NCI-H345 treated with DMSO at 0.1 percent for 48 hours (cell line): ENCODE results near the gene RANBP10.

Experiments used
- DNase-seq: peaks from one replicate; lab custom pipeline; 2025; ENCODE audit not compliant: unreplicated experiment; lab: John Stamatoyannopoulos, UW

Gene RANBP10

DNA sequence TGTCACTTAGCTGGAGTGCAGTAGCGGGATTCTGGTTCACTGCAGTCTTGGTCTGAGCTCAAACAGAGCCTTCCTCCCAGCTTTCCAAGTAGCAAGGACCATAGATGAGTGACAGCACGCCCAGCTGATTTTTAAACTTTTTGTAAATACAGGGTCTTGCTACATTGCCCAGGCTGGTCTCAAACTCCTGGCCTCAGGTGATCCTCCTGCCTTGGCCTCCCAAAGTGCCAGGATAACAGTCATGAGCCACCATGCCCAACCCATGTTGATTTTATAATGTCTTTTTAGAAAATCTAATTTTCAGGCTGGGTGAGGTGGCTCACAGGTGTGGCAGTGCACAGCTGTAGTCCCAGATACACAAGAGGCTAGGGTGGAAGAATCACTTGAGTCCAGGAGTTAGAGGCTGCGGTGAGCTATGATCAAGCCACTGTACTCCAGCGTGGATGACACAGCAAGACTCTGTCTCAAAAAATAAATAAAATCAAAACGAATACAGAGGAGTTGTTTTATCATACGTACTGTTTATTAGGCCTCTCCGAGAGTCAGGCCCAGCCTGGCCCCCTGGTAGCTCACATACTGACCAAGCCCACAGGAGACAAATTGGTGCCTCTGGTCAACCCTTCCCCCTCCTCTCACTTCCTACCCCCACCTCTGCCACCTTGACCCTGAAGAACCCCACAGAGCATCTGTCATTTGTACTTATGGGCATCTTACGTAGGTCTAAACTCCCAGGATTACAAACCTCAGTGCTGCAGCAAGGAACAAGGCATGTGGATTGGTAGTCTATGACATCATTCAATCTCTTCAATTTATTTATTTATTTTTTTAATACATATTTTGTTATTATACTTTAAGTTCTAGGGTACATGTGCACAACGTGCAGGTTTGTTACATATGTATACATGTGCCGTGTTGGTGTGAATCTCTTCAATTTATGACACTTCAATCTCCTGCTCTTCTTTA lies 126.1 kb downstream of the RANBP10 start:
- no peak for DNase-seq

DNA sequence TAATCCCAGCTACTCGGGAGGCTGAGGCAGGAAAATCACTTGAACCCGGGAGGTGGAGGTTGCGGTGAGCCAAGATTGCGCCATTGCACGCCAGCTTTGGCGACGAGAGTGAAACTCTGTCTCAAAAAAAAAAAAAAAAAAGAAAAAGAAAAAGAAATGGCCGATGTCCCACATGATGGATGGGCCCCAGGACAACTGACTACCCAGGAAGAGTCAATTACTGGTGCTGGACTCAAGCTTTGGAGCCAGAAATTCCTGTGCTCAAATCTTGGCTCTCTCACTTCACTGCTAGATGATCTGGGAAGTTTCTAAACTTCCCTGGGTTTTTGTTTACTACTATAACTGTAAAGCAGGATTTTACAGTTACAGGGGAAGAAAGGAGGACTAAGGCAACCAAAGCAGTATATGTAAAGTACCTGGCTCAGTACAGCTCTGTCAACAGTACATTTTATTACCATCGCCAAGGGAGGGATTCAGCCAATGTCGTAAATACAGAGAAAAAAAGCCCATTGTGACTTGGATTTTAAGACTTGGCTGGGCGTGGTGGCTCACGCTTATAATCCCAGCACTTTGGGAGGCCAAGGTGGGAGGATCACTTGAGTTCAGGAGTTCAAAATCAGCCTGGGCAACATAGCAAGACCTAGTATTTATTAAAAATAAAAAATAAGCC lies 127.9 kb downstream of the RANBP10 start:
- no peak for DNase-seq

DNA sequence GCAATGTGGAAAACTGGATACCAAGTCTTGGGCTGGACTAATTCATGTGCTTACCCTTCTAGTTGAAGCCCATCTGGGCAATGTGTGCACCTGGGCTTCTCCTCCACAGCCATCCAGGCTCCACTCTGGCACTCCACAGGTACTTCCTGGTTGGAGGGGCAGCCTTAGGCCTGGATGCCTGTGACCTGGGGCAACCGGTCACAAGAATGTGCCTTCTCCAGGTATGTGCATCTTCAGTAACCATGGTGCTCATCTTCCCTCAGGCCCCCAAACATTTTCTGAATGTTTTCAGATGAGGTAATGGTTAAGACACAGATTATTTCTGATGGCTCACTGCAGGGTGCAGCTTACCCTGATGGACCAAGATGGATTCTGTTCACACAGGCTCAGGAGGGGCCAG lies 128.6 kb downstream of the RANBP10 start:
- no peak for DNase-seq

DNA sequence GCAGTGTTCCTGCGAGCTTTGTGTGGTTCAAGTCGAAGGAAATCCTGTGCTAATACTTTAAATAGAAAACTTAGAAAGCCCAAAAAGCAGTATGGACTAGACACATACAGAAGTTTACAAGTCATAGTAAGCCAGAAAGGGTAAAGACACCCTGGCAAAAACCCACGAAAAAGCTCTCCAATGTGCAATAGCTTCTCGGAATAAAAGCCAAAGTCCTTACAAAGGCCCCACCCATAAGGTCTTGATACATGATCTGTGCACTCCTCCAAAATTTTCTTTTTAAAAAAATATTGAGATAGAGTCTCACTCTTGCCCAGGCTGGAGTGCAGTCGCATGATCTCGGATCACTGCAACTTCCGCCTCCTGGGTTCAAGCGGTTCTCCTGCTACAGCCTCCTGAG lies 129.4 kb downstream of the RANBP10 start:
- no peak for DNase-seq

DNA sequence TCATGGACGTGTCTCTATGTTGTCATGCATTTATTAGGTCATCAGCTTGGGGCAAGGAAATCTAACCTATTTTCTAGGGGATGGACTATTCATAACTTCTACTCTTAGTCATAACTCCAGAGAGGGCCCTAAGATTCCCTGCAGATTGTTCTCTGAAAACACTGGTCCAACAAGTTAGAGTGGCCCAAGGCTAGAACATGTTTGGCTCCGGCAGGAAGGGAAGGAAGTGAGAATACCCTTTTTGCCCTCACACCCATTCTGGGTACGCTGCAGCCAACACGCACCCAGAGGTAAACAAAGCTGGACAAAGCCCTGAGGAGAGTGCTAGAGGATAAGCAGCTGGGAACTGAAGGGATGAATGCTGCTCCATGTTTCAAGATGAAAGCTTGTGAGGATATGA lies 129.8 kb downstream of the RANBP10 start:
- no peak for DNase-seq

DNA sequence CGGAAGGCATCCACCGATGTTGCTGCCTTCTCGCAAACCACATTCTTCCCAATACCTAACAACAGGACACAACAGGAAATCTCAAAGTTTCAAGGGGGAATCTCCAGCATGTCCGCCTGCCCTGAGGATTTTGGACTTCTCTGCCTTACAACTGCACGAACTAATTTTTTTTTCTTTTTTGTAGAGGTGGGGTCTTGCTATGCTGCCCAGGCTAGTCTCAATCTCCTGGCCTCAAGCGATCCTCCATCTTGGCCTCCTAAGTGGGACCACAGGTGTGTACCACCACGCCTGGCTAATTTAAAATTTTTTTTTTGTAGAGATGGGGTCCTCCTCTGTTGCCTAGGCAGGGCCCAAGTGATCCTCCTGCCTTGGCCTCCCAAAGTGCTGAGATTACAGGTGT lies 130.4 kb downstream of the RANBP10 start:
- no peak for DNase-seq

DNA sequence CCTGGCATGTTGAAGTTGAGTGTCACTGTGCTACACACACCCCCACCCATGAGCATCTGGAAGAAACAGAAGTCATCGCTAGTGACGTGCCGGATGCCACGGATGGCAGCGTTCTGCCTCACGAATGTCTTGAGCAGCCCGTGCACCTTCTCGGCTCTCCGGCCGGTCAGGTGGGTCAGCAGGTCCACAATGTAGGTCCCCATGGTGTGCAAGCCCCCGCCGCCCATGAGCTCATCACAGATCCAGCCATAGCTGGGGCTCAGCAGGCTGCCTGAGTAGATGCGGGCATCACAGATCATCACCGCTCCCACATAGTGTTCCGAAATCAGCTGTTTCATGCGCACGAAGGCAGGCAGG lies 130.8 kb downstream of the RANBP10 start:
- DNase-seq, result no peak

DNA sequence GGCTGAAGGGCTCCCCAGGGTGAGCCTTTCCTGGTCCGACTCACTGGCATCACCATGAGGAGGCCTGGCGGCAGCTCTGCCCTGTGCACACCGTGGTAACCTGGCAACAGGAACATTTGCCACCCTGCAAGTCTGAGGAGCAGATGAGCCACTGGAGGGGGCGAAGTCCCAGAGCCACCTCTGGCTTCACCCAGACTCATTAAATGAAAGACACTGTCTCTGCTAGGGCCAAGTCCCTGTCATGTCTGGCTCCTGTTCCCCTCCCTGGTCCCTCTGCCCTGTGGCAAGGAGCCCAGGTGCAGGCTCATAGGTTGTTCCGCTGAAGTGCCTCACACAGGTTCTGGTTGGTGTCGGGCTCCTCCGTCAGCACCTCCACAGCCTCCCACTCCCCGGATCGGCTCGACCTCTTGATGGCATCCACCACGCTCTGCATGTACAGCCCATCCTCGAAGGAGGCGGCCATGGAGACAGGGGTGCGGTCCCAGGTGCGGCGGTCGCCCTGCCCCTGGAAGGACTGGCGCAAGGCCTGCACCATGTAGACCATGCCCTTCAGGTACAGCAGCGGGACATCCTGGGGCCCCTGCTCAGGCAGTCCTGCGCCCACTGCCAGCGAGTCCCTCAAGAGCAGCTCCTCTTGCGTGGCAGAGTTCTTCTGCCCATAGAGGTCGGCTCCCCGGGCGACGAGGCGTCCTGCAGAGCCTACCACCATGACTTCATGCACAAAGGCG lies 131.3 kb downstream of the RANBP10 start:
- no peak for DNase-seq

DNA sequence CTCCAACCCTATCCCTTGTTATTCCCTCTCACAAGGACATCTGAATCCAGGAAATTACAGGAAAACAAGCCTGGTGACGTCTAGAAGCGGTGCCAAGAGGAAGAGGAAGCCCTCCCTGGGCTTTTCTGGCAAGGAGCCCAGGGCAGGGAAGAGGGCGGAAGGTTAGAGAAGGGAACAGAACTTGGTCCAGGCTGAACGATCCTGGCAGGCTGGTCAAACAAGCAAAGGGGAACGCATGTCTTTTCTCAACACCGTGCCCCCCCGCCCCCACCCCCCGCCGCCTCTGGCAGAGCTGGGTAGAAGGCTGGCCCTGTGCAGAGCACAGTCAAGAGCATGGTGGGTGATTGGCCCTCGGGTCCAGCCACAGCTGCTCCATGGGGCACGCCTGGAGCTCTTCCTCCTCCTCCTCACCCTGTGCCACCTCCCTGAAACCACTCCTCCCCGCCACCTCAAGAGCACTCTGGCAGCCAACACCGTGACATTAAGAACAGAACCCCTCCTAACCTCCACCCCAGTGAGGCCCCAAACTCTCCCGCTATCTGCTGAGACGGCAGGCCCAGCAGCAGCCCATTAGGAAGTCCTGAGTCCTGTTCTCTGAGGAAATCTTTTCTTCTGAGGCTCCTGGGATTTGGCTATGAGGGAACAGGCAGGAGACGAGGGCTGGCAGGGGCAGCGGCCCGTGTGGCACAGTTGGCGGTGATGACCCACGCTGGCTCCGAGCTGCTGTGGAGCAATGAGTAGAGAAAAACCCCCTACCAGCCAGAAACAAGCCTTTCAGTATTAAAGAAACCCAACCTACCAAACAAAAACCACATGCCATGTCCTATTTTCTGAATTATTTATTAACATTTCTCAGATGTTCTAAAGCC lies 132.4 kb downstream of the RANBP10 start:
- DNase-seq, result no peak
